CD14-positive monocyte (primary cell): ENCODE results near the gene ZCCHC10. TPM values are rescaled to one million over a fixed set of nuclear protein-coding genes. Genes with fewer than 3 reads are reported as not detected.

Experiments used
- DNase-seq, 3 donors: peaks; one replicate each; pipeline ENCODE4 v3.0.0-alpha.2; 2011 to 2022
- H2AFZ ChIP-seq: 2 replicates; pipeline ENCODE4 v1.6.0; 2012; ENCODE audit warnings: mild to moderate bottlenecking, low read depth, low read length, inconsistent platforms; ENCODE audit not compliant: insufficient read depth, poor library complexity, severe bottlenecking
- H3K27ac ChIP-seq, 2 donors: 1 replicate in 1 of 2; 2 replicates in 1 of 2; pipeline ENCODE4 v1.5.1; 2012 to 2013; ENCODE audit warnings: low read length in 2 of 2, control low read depth in 1 of 2, inconsistent platforms in 1 of 2, low read depth in 1 of 2, mild to moderate bottlenecking in 1 of 2
- H3K27me3 ChIP-seq, 2 donors: one replicate each; pipeline versions ENCODE4 v1.6.0 to v1.6.1; 2011 to 2013; ENCODE audit warnings: low read length in 2 of 2; ENCODE audit not compliant: control insufficient read depth in 2 of 2, insufficient read depth in 2 of 2
- H3K36me3 ChIP-seq, 2 donors: replicated peaks in 1 of 2; 1 replicate in 1 of 2; 2 replicates in 1 of 2; pipeline versions ENCODE4 v1.5.1 to v1.6.1; 2012 to 2013; ENCODE audit warnings: low read length in 2 of 2, control low read depth in 1 of 2, inconsistent platforms in 1 of 2, mild to moderate bottlenecking in 1 of 2; ENCODE audit not compliant: insufficient read depth in 2 of 2, control insufficient read depth in 1 of 2
- H3K4me1 ChIP-seq, 2 donors: 1 replicate in 1 of 2; 2 replicates in 1 of 2; pipeline versions ENCODE4 v1.5.1 to v1.6.1; 2012 to 2013; ENCODE audit warnings: low read length in 2 of 2, control low read depth in 1 of 2, inconsistent platforms in 1 of 2, mild to moderate bottlenecking in 1 of 2, moderate library complexity in 1 of 2; ENCODE audit not compliant: insufficient read depth in 2 of 2, control insufficient read depth in 1 of 2
- H3K4me2 ChIP-seq: replicated peaks from 2 replicates; pipeline ENCODE3; 2012; ENCODE audit warnings: low read length, moderate library complexity, mild to moderate bottlenecking; ENCODE audit not compliant: poor library complexity, severe bottlenecking; ENCODE audit errors: extremely low read depth
- H3K4me3 ChIP-seq, 3 experiments: fragments of 200-600 bp in 1 of 3; sonication (generic) in 1 of 3; replicated peaks in 1 of 3; 1 replicate in 2 of 3; 2 replicates in 1 of 3; pipeline ENCODE4 v1.5.1; 2011 to 2013; ENCODE audit warnings: low read length in 3 of 3, mild to moderate bottlenecking in 3 of 3, control low read depth in 2 of 3, low read depth in 2 of 3, inconsistent platforms in 1 of 3, moderate library complexity in 1 of 3
- H3K79me2 ChIP-seq: 2 replicates; pipeline ENCODE4 v1.6.0; 2012; ENCODE audit warnings: mild to moderate bottlenecking, control low read depth, inconsistent platforms, low read length, moderate library complexity; ENCODE audit not compliant: insufficient read depth
- H3K9ac ChIP-seq: 2 replicates; pipeline ENCODE4 v1.6.0; 2017; ENCODE audit warnings: low read length, mild to moderate bottlenecking; ENCODE audit not compliant: insufficient read depth, poor library complexity, severe bottlenecking
- H3K9me3 ChIP-seq, 2 donors: replicated peaks in 1 of 2; 1 replicate in 1 of 2; 2 replicates in 1 of 2; pipeline versions ENCODE4 v1.5.1 to v1.6.1; 2012 to 2013; ENCODE audit warnings: low read length in 2 of 2, control low read depth in 1 of 2; ENCODE audit not compliant: control insufficient read depth in 1 of 2, insufficient read depth in 1 of 2
- H4K20me1 ChIP-seq: 2 replicates; pipeline ENCODE4 v1.6.0; 2012; ENCODE audit warnings: mild to moderate bottlenecking, low read length, control low read depth, moderate library complexity; ENCODE audit not compliant: insufficient read depth
- H3K27ac Mint-ChIP-seq, 7 donors: one replicate each; pipeline ENCODE4 v1.8.0; 2020; ENCODE audit warnings: mild to moderate bottlenecking in 7 of 7, mixed read lengths in 7 of 7, moderate library complexity in 6 of 7, inconsistent platforms in 2 of 7
- H3K27me3 Mint-ChIP-seq, 3 donors: one replicate each; pipeline ENCODE4 v1.8.0; 2021 to 2022; ENCODE audit warnings: low read depth in 3 of 3, mild to moderate bottlenecking in 3 of 3, mixed read lengths in 3 of 3, moderate library complexity in 3 of 3, inconsistent platforms in 1 of 3
- H3K36me3 Mint-ChIP-seq, 2 donors: one replicate each; pipeline ENCODE4 v1.8.0; 2020; ENCODE audit warnings: mixed read lengths in 2 of 2, inconsistent platforms in 1 of 2, mild to moderate bottlenecking in 1 of 2
- H3K4me1 Mint-ChIP-seq: one replicate; pipeline ENCODE4 v1.8.0; 2020; ENCODE audit warnings: mild to moderate bottlenecking, mixed read lengths
- H3K4me3 Mint-ChIP-seq, 2 donors: one replicate each; pipeline ENCODE4 v1.8.0; 2020; ENCODE audit warnings: mild to moderate bottlenecking in 2 of 2, mixed read lengths in 2 of 2, moderate library complexity in 1 of 2
- H3K9me3 Mint-ChIP-seq, 7 donors: one replicate each; pipeline ENCODE4 v1.8.0; 2020 to 2022; ENCODE audit warnings: mixed read lengths in 7 of 7, mild to moderate bottlenecking in 6 of 7, moderate library complexity in 6 of 7, inconsistent platforms in 2 of 7
- WGBS: methylation state at CpG from one replicate; pipeline ENCODE4 v1.1.5; 2013; ENCODE audit warnings: missing lambda C conversion rate; ENCODE audit not compliant: insufficient coverage; 5-methylcytosine and 5-hydroxymethylcytosine counted together
- intact Hi-C, 2 donors: fragments of 100-400 bp; cut with micrococcal nuclease; formaldehyde crosslinking; loops; one replicate each; pipeline versions ENCODE4 v1.15.0 to v1.15.1; 2023
- polyA plus RNA-seq, 3 donors: library from polyadenylated mRNA; depleted of rRNA in 1 of 3; unstranded in 2 of 3; stranded (reverse) in 1 of 3; fragments of 300-500 nt in 2 of 3; fragments of >200 nt in 1 of 3; fragmentation: Illumina TruSeq in 2 of 3; gene quantifications; 1 replicate in 2 of 3; 2 replicates in 1 of 3; pipeline ENCODE4 v1.2.3, GENCODE V29; 2012 to 2021
- TF ChIP-seq, protein P1 (sequence below): fragments of 200-600 bp; IDR thresholded peaks from one replicate; pipeline ENCODE4 v1.8.0; 2022; ENCODE audit warnings: antibody characterized with exemption, mild to moderate bottlenecking

ZCCHC10 gene
- polyA plus RNA-seq, 3 donors, result 10.7 to 52.7 (median 45.3) TPM

DNA sequence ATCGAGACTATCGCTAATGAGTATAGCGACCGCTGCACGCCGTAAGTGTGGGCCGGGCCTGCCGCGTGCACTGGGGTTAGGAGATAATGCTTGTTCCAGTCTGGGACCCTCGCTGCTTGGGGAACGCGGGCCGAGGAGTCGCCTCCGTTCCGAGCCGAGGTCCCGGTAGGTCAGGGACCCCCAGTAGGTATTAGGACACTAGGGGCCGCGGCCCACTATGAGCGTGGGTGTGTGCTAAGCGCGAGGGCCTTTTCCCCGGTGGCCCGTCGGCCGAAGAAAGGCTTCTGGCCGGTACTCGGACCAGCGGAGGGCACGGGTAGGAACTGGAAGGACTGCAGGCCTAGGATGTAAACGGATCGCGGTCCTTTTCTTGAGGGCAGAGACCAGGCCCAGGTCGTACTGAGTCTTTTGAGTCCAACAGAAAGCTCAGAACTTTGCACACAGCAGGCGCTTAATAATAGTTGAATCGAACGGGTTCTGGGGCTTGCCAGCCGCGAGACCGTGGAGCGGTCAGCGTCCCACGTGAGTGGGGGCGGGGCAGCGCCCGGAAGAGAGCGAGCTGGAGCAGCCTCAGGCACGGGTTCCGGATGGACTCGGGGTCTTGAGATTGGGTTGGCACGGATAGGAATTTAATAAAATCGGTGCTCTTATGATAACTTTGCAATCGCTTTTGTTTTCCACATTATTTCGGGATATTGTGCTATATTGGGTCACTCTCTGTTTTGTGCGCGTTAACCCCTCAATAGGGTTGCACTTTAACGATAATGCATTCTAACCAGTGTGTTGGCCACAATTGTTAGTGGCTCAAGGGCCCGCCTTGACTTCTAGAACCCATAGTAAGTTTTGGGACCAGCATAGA lies 26.2 kb upstream of the ZCCHC10 start:
- peak overlapping the region; percentile 98 to 99 for H3K27ac ChIP-seq
- Mint-ChIP-seq H3K36me3 (peaks cover 3 to 4% of the 10 kb centered on the region in 2 donors), H3K9me3 (peaks cover 0 to 4% (median 0%) of the 10 kb centered on the region in 7 donors), H3K27ac (peak overlapping the region; percentile 98 to 100 (median 99)), H3K4me3 (peak overlapping the region; percentile 91 to 95), H3K4me1 (peaks cover 36% of the 10 kb centered on the region), H3K27me3 (peaks cover 0 to 1% (median 0%) of the 10 kb centered on the region in 3 donors)
- H3K4me3 ChIP-seq, result peak overlapping the region; percentile 71 to 92 (median 91)
- WGBS, result 1% methylated on average over 54 of the region's 59 CpGs
- peak; percentile 54 to 71 (median 66) for DNase-seq
- peak overlapping the region; percentile 88 for H3K4me2 ChIP-seq
- no peaks in the 10 kb centered on the region for H3K36me3 ChIP-seq
- intact Hi-C loops, result loop anchor here in 1 of 2 donors (5.0 to 10.0 kb wide), 2 partner anchors 185 to 1322 kb away; partner anchors contain the start of genes GDF9, UBE2B and UQCRQ
- H4K20me1 ChIP-seq, result peaks cover 48% of the 10 kb centered on the region
- TF ChIP-seq, protein P1, sequence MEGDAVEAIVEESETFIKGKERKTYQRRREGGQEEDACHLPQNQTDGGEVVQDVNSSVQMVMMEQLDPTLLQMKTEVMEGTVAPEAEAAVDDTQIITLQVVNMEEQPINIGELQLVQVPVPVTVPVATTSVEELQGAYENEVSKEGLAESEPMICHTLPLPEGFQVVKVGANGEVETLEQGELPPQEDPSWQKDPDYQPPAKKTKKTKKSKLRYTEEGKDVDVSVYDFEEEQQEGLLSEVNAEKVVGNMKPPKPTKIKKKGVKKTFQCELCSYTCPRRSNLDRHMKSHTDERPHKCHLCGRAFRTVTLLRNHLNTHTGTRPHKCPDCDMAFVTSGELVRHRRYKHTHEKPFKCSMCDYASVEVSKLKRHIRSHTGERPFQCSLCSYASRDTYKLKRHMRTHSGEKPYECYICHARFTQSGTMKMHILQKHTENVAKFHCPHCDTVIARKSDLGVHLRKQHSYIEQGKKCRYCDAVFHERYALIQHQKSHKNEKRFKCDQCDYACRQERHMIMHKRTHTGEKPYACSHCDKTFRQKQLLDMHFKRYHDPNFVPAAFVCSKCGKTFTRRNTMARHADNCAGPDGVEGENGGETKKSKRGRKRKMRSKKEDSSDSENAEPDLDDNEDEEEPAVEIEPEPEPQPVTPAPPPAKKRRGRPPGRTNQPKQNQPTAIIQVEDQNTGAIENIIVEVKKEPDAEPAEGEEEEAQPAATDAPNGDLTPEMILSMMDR, result no peak
- H2AFZ ChIP-seq, result peak overlapping the region; percentile 95
- peaks cover 19 to 32% of the 10 kb centered on the region in 2 donors for H3K4me1 ChIP-seq
- no peaks in the 10 kb centered on the region for H3K9me3 ChIP-seq
- H3K27me3 ChIP-seq, result no peaks in the 10 kb centered on the region
- H3K9ac ChIP-seq, result peak overlapping the region; percentile 98
- peaks cover 68% of the 10 kb centered on the region for H3K79me2 ChIP-seq

DNA sequence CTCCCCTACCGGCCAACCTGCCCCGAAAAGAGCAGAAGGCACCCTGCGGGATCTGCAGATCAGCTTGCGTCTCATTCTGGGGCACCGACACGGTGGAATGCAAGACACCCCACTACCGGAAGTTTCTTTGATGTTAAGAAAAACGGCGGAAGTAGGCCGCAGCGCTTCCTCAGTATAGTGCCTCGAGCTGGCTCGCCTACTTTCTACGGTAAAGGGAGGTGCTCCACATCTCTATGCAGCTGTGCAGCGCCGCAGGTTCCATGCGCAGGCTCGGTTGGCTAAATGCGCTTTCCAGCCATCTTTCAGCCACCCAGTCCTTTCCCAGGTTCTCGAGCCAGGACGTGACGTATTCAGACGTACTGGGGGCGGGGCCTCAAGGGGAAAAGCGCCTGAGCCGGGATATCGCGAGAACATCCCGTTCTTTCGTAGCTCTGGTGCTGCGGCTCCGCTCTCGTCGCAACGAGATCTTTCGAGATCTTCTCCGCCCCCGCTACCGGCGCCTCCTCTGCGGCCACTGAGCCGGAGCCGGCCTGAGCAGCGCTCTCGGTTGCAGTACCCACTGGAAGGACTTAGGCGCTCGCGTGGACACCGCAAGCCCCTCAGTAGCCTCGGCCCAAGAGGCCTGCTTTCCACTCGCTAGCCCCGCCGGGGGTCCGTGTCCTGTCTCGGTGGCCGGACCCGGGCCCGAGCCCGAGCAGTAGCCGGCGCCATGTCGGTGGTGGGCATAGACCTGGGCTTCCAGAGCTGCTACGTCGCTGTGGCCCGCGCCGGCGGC lies 25.4 kb upstream of the ZCCHC10 start, which contains the start of gene HSPA4:
TSS of gene HSPA4 (plus strand) at position 472 of the 775 bp plus-strand sequence. CDS start at position 710, 238 bp downstream.
- under 1% methylated on average over 68 of the region's 68 CpGs for WGBS
- intact Hi-C loops, result loop anchor here in 1 of 2 donors (2.0 to 10.0 kb wide), 3 partner anchors 25 to 1323 kb away; partner anchors contain the start of genes GDF9, UBE2B, UQCRQ and ZCCHC10
- Mint-ChIP-seq H3K4me3 (peak within 1 kb of the TSS; percentile 91 to 95), H3K4me1 (peaks cover 29% of the 10 kb centered on the region), H3K27ac (peak within 1 kb of the TSS; percentile 98 to 100 (median 99)), H3K36me3 (peaks cover 3 to 4% of the 10 kb centered on the region in 2 donors), H3K27me3 (peaks cover 0 to 1% (median 0%) of the 10 kb centered on the region in 3 donors), H3K9me3 (peaks cover 0 to 4% (median 0%) of the 10 kb centered on the region in 7 donors)
- Histone ChIP-seq H3K9ac (peak within 1 kb of the TSS; percentile 98), H3K4me3 (peak within 1 kb of the TSS; percentile 71 to 92 (median 91)), H3K4me1 (peaks cover 19 to 25% of the 10 kb centered on the region in 2 donors), H3K27me3 (no peaks in the 10 kb centered on the region), H3K4me2 (peak within 1 kb of the TSS; percentile 88), H4K20me1 (peaks cover 40% of the 10 kb centered on the region), H3K79me2 (peaks cover 59% of the 10 kb centered on the region), H3K9me3 (no peaks in the 10 kb centered on the region), H2AFZ (peak within 1 kb of the TSS; percentile 95), H3K36me3 (no peaks in the 10 kb centered on the region), H3K27ac (peak within 1 kb of the TSS; percentile 98 to 99)
- TF ChIP-seq, protein P1, result no peak
- DNase-seq, result peak; percentile 98 to 99 (median 98)
